ENCODE data around the gene TPRN.

The TPRN gene

GRCh38 chr9:137171149-137171900, 29.2 kb downstream of the TPRN start:
- no peak for TF ChIP-seq CTCF (conservative IDR thresholded peaks at IDR 0.05; ENCODE audit: low read depth)
- CTCF ChIA-PET: interaction anchor here (0.5 to 1.9 kb wide), 4 partner anchors 9 to 89 kb away, joined by 4 to 5 read pairs (median 4); partner anchors contain the start of gene RNF224
- DNase-seq (ENCODE audit: low spot score): no peak
- no peak overlapping the region for H3K27ac ChIP-seq
- POLR2A ChIA-PET (ENCODE audit: low non-redundant PET): interaction anchor here (0.7 kb wide), 1 partner anchor 34 kb away, joined by 3 read pairs; the partner anchor contains the start of gene NDOR1

GRCh38 chr9:137170486-137171148, 29.9 kb downstream of the TPRN start:
- DNase-seq (ENCODE audit: low spot score): no peak
- H3K27ac ChIP-seq: no peak overlapping the region
- TF ChIP-seq CTCF (conservative IDR thresholded peaks at IDR 0.05; ENCODE audit: low read depth): no peak
- ChIA-PET POLR2A (ENCODE audit: low non-redundant PET) (interaction anchor here (0.9 kb wide), 1 partner anchor 18 kb away, joined by 3 read pairs; no protein-coding TSS in a partner anchor), CTCF (interaction anchor here (0.5 to 1.9 kb wide), 3 partner anchors 57 to 89 kb away, joined by 4 to 5 read pairs (median 5); partner anchors contain the start of gene RNF224)

- ChIA-PET POLR2A (ENCODE audit: low non-redundant PET) (interaction anchor here (0.9 to 2.0 kb wide), 2 partner anchors 19 to 41 kb away, joined by 3 to 5 read pairs; no protein-coding TSS in a partner anchor), CTCF (interaction anchor here (1.7 kb wide), 1 partner anchor 67 kb away, joined by 9 read pairs; no protein-coding TSS in a partner anchor)
- no peak for TF ChIP-seq CTCF (conservative IDR thresholded peaks at IDR 0.05; ENCODE audit: low read depth)
- DNase-seq (ENCODE audit: low spot score): no peak
- H3K27ac ChIP-seq: peak within 1 kb of the TSS; percentile 1; the same call in 1 of the 2 replicates
Measured at GRCh38 chr9:137169896-137170358, 30.6 kb downstream of the TPRN start, which contains the start of gene LRRC26. Gene LRRC26 (minus strand): TSS chr9:137170051. CDS start chr9:137169943, 108 bp downstream.

GRCh38 chr9:137168904-137169856, 31.4 kb downstream of the TPRN start:
- ChIA-PET POLR2A (ENCODE audit: low non-redundant PET) (interaction anchor here (1.7 to 2.0 kb wide), 2 partner anchors 19 to 40 kb away, joined by 5 to 6 read pairs; partner anchors contain the start of genes ANAPC2 and SSNA1), CTCF (interaction anchor here (1.4 to 1.7 kb wide), 2 partner anchors 66 to 68 kb away, joined by 3 to 9 read pairs; no protein-coding TSS in a partner anchor)
- DNase-seq (ENCODE audit: low spot score): peak; percentile 81
- H3K27ac ChIP-seq: peak overlapping the region; percentile 1; the same call in 1 of the 2 replicates
- no peak for TF ChIP-seq CTCF (conservative IDR thresholded peaks at IDR 0.05; ENCODE audit: low read depth)

- POLR2A ChIA-PET (ENCODE audit: low non-redundant PET): interaction anchor here (1.7 to 2.0 kb wide), 2 partner anchors 20 to 39 kb away, joined by 5 to 6 read pairs; partner anchors contain the start of genes ANAPC2 and SSNA1
- TF ChIP-seq CTCF (conservative IDR thresholded peaks at IDR 0.05; ENCODE audit: low read depth): no peak
- H3K27ac ChIP-seq: no peak overlapping the region; the same call in 1 of the 2 replicates
- CTCF ChIA-PET: interaction anchor here (0.7 to 1.7 kb wide), 3 partner anchors 22 to 68 kb away, joined by 3 to 9 read pairs (median 6); no protein-coding TSS in a partner anchor
- no peak for DNase-seq (ENCODE audit: low spot score)
Measured at GRCh38 chr9:137168573-137168903, 32.0 kb downstream of the TPRN start.
